ENCODE measurements around the gene PGAM2.

DNA sequence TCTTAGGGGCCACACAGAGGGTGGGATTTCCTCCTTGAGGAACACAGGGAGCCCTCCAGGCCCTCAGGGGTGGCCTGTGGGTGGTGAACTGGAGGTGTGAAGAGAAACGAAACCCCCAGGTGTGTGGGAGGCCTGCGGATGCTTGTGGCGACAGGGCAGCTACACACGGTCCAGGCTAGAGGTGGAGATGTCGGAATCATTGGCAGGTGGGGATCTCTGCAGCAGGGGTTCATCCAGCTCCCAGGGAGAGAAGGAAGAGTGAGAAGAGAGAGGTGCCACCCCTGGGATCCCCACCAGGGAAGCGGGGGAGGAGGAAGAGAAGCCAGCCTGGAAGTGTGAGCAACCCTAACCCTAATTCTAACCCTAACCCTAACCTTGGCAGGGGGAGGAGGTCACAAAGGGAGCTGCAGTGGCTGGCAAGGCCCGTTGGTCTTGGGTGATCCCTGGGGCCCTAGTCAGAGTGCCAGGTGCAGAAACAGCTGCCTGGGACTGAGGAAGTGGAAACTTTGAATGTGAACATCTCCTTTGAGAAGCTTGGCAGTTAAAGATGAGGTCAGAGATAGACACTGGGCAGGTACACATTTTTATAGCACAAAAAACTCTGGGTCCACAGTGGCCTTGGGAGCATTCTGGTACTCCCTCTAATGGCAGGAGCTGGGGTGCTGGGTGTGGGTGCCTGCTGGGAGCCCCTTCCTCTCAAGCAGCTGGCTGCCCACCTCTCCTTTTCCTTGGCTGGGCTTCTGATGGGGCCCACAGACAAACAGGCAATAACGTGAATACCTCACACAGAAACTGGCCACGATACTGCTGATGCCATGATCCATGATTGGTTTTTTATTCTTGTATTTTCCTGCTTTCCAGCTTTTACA is 31.9 kb upstream of the PGAM2 start:
- TF ChIP-seq, protein P1, sequence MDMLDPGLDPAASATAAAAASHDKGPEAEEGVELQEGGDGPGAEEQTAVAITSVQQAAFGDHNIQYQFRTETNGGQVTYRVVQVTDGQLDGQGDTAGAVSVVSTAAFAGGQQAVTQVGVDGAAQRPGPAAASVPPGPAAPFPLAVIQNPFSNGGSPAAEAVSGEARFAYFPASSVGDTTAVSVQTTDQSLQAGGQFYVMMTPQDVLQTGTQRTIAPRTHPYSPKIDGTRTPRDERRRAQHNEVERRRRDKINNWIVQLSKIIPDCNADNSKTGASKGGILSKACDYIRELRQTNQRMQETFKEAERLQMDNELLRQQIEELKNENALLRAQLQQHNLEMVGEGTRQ (CRISPR knock-in tag; IDR thresholded peaks at IDR 0.05), result no peak
- TF ChIP-seq JUN (CRISPR knock-in tag; IDR thresholded peaks at IDR 0.05) (no peak), OVOL2 (CRISPR knock-in tag; IDR thresholded peaks at IDR 0.05; ENCODE audit: borderline replicate concordance) (no peak), ATF1 (CRISPR knock-in tag; IDR thresholded peaks at IDR 0.05) (no peak), NR1H2 (CRISPR knock-in tag; IDR thresholded peaks at IDR 0.05) (no peak), ZNF671 (CRISPR knock-in tag; IDR thresholded peaks at IDR 0.05) (no peak)
- TF ChIP-seq, protein P2, sequence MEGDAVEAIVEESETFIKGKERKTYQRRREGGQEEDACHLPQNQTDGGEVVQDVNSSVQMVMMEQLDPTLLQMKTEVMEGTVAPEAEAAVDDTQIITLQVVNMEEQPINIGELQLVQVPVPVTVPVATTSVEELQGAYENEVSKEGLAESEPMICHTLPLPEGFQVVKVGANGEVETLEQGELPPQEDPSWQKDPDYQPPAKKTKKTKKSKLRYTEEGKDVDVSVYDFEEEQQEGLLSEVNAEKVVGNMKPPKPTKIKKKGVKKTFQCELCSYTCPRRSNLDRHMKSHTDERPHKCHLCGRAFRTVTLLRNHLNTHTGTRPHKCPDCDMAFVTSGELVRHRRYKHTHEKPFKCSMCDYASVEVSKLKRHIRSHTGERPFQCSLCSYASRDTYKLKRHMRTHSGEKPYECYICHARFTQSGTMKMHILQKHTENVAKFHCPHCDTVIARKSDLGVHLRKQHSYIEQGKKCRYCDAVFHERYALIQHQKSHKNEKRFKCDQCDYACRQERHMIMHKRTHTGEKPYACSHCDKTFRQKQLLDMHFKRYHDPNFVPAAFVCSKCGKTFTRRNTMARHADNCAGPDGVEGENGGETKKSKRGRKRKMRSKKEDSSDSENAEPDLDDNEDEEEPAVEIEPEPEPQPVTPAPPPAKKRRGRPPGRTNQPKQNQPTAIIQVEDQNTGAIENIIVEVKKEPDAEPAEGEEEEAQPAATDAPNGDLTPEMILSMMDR (IDR thresholded peaks at IDR 0.05), result no peak
- TF ChIP-seq, protein P3, sequence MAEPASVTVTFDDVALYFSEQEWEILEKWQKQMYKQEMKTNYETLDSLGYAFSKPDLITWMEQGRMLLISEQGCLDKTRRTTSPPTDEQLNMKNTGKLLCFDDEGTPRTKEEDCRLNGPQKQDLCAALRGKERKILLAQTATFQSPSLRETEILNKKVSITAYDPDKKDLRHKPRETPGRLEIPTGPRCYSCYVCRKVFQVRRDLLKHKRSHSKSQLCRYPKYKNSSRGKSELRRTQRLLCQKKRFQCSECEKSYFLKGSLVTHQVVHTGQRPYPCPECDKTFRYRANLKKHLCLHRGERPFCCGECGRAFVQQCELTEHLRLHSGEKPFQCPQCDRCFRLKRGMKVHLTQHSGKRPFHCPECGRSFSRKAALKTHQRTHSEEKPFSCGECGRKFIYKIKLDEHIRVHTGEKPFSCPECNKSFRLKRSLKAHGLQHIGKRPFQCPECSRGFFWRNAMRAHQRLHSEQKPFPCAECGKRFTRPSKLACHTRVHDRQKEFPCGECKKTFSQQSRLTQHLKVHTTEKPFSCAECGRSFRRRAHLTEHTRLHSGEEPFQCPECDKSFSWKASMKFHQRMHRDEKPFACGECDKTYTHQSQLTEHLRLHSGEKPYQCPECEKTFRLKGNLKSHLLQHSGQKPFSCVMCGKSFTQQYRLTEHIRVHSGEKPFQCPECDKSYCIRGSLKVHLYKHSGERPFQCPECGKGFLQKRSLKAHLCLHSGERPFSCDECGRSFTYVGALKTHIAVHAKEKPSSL (CRISPR knock-in tag; conservative IDR thresholded peaks at IDR 0.05), result no peak
- TF ChIP-seq, protein P4, sequence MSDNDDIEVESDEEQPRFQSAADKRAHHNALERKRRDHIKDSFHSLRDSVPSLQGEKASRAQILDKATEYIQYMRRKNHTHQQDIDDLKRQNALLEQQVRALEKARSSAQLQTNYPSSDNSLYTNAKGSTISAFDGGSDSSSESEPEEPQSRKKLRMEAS (CRISPR knock-in tag; IDR thresholded peaks at IDR 0.05), result no peak
- TF ChIP-seq, protein P5, sequence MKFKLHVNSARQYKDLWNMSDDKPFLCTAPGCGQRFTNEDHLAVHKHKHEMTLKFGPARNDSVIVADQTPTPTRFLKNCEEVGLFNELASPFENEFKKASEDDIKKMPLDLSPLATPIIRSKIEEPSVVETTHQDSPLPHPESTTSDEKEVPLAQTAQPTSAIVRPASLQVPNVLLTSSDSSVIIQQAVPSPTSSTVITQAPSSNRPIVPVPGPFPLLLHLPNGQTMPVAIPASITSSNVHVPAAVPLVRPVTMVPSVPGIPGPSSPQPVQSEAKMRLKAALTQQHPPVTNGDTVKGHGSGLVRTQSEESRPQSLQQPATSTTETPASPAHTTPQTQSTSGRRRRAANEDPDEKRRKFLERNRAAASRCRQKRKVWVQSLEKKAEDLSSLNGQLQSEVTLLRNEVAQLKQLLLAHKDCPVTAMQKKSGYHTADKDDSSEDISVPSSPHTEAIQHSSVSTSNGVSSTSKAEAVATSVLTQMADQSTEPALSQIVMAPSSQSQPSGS (CRISPR knock-in tag; IDR thresholded peaks at IDR 0.05; ENCODE audit: borderline replicate concordance, low read depth), result no peak

Data from WTC11 (cell line).